ENCODE results near the gene GABBR2. TPM values are rescaled to one million over a fixed set of nuclear protein-coding genes. Genes with fewer than 3 reads are reported as not detected.
A peak's percentile ranks its signal among the peaks of the same experiment; 100 is the strongest.

Gene GABBR2
- total RNA-seq, 1 experiment from 2014 or later: 1.5 TPM

DNA sequence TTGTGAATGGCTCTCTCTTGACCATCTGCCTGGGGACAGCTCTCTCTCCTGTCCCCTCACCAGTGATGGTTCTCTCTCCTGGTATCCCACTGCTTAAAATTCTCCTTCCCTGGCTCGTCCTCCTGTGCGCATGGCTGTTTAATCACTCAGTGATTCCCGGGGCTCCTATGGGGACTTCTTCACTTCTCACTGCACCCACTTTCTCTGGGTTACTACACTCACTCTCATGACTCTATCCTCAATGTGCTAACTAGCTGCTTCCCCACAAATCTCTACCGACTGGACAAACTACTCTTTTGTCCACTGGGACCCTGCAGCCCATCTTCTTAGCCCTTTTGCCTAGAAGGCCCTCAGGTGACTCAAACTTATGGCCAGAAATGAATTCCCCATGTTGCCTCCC lies 364.2 kb downstream of the GABBR2 start:
- no peak for DNase-seq (ENCODE audit: low read depth)

DNA sequence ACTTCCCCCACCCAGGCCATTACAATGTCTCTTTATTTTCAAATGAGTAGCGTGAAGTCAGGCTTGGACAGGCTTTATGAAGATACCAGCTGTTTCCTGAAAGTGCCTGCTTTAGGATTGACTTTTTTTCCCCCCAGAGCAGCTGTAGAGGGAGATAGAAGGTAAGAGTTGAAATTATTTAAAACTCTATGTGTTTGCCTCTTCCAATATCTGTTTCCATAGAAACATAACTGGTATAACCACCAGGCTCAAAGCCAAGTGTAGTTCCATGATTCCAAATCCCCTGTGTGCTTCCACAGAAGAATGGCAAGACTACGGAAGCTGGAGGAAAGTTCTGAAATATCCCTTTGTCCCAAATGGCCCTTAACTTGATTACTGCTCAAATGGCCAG lies 365.9 kb downstream of the GABBR2 start:
- no peak for DNase-seq (ENCODE audit: low read depth)

DNA sequence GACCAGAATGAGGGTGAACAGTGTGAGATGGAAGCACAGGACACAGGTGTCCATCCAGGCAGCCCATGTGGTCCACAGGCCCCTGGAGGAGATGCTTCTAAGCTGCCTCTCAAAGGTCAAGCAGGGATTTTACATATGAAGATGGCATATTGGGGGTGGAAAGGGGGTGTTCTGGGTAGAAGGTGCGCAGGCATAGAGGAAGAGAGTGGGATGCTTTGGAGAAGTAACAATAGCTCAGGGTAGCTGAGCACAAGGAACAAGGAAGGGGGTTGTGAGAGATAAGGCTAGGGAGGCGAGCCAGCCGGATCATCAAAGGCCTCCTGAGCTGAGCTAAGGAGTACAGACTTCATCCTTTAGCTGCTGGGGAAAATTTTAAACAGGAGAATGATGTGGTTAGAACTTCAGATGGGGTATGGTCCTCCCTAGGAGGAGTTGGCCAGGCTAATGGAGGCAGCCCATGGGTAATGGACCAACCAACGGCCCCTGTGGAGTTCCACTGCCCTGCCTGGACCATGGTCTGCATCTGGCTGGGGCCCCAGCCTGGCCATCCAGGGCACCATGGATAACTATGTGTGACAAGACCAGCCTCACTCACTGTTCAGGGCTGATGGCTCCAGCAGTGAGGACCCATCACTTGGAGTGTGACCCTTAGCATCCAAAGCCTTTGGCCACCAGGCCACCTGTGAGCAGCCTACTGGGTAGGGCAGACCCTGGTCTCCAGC lies 366.5 kb downstream of the GABBR2 start:
- DNase-seq (ENCODE audit: low read depth): no peak

DNA sequence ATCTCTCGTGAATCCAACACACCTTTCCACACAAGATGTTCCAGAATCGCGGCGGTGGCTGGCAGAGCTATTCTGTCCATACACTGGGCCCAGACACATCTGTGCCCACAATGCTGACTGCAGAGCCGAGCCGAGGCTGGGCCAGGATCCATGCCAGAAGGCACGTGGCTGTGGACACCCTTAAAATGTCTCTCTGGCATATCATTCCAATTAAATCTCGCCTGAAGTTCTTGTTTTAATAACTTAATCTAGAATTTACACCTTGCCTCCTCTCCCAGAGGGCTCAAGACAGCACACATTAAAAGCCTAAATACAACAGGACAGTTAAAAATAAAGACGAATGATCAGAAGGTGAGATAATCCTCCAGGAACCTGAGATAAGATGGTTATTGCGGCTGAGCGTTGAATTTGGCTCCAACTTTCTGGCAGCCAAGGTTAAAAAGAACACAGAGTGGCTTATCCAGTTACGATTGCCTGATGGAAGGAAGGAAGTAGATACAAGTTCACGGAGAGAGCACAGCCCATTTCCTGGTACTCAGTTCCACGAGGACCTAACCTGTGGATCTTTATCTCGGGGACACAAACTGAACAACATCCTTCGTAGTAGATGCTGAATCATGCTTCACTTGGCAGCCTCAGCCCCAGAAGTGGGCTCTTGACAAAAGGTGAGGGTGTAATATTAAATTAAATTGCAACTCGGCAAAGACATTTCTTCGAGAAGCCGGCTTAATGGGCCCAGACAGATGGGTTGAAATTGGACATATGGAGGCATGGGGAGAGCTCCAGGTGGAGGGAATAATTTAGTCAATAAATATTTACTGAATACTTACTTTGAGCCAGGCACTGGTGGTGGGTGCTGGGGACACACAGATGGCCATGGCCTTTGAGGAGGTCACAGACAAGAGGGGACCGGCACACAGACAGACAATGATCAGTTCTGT lies 367.3 kb downstream of the GABBR2 start:
- DNase-seq (ENCODE audit: low read depth): no peak

DNA sequence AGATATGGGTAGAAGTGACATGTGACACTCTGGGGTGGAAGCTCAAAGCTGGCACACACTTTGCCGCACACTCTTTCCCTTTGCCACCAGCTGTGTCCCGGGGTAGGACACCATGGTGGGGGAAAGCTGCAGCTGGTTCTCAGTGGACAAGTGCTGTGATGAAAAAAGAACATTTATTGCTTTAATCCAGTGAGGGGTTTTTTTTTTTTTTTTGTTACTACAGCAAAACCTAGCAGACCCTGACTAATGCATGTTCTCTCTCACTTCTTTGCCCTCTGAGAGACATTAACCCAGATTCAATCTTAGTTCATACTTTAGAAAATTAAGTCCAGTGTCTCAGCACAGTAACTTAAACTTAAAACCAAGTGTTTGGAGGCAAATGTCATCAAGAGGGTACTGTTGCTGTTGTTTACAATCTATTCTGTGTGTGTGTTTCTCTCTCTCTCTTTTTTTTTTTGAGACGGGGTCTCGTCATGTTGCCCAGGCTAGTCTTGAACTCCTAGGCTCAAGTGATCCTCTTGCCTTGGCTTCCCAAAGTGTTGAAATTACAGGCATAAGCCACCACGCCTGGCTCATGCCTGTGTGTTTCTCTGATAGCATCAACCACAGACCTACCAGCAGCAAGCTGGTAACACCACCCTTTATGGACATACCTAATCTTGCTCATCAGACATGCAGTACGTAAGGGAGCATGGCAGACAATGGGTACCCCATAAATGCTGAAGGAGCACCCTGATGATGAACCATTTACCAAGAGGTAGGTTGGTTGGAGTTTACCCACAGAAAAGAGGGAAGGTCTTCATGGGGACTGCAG lies 368.5 kb downstream of the GABBR2 start:
- no peak for DNase-seq (ENCODE audit: low read depth)

DNA sequence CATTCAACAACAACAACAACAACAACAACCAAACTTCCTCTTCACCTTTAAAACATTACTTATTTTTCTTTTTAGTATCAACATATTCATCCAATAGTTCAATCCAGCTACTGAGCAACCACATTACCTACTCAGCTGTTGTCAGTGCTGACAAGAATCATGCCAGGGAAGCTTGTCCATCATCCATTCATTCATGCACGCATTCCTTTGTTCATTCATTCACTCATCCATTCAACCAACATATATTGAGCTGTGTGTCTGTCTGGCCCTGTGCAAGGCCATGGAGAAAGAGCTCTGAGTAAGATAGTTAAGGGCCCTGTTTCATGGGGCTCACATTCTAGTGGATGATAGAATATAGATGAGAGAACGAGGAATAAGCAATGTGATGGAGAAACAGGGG lies 373.1 kb downstream of the GABBR2 start:
- no peak for DNase-seq (ENCODE audit: low read depth)

DNA sequence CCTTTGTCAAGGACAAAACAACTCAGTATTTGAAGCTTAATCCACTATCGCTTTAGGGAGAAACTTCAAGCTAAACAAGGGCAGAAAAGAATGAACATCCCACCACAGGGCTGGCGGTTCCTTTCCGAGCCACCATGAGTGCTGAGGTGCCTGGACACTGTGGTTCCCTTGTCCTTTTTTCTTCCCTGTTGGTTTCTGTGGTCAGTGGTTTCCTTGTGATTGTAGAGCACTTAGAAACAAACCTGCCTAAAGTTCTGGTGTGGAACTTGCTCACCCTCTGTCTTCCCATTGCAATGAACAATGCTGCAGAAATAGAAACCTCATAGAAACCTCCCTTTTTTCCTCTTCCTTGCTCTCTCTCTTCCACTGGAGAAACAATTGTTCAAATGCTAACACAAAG lies 373.9 kb downstream of the GABBR2 start:
- DNase-seq (ENCODE audit: low read depth): no peak

DNA sequence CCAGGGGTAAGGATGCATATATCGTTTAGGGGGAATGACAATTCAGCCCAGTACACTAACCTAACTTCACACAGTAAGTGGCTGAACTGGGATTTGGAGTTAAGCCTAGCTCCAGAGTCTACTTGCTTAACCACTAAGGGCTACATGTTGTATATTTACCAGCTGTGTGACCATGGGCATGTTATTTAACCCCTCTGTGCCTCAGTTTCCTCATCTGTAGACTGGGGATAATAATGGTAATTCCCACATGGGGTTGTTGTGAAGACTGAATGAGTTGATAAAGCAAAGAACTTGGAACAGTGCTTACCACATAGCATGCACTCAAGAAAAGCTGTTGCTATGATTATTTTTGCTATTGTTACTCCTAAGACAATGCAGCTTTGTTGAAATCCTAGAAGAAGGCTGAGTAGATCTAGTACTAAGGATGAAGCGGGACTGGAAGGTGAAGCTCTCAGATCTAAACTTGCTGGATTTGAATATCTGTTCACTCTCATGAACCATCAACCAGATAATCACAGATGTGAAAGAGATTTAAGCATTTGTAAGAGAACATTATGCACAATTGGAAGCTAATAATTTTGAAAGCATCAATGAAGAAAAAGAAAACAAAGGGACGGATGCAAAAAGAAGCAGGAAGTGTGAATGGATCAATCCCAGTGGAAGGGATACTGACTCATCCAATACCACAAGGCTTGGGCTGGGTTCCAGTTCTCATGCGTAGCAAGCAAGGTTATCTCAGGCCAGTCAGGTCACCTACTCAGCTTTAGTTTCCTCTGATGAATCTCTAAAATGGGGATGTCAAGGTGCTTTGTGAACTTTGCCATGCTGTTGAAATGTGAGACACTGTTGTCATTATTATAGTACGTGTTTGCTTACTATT lies 374.8 kb downstream of the GABBR2 start:
- DNase-seq (ENCODE audit: low read depth): peak; percentile 90

DNA sequence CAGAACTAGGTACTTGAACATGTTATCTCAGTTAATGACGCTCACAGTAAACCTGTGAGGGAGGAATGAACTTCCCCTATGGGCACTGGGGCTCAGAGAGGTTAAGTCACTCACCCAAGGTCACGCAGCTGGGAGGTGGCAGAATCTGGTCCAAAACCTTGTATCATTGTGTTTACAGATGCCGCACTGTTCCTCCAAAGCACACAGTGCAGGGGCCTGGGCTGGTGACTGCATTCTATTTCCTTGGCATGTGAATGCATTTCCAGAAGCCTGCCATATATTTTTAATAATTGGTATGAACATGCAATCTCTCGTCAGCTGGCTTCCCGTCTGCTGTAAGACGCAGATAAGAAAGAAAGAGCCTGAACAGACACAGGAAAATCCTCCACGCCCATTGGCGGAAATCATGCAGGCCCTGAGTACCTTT lies 376.3 kb downstream of the GABBR2 start:
- DNase-seq (ENCODE audit: low read depth): no peak

DNA sequence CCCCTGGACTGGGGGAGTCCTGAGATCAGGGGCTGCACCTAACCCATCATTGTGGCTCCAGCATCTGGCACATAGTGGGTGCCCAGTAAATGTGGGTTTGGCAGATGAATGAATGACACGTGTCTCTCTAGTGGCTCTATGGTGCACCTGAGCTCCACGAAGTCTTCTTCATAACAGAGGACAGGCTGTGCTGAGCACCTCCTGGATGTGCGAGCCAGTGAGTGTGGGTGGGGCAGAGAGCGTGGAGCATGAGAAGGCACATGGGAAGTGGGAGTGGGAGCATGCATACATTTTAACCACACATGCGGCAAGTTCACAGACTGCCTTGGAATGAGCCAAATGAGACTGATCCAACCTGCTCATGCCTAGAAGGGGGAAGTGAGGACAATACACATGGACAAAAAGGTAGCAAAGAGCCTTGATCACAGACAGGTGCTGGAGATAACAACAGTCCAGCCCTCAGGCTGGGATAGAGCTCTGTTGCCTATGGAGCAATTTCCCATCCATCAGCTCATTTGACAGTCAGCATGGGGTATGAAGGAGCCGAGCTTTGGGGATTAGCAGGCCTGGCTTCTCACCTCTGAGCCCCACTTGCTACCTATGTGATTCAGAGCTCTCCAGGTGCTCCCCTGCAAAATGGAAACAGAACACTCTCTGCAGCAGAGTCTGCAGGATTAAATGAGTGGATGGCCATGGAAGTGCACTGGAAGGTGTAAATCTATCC lies 377.0 kb downstream of the GABBR2 start:
- DNase-seq (ENCODE audit: low read depth): no peak

DNA sequence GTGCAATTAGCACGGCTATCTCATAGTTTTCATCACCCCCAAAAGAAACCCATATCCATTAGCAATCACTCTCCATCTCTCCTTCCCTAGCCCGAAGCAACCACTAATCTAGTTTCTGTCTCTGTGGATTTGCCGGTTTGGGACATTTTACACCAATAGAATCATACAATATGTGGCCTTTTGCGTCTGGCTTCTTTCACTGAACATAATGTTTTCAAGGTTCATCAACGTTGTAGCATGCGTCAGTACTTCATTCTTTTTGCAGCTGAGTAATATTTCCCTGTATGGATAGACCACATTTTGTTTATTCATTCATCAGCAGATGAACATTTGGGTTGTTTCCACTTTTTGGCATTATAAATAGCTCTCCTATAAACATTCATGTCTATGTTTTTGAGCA lies 377.9 kb downstream of the GABBR2 start:
- no peak for DNase-seq (ENCODE audit: low read depth)

DNA sequence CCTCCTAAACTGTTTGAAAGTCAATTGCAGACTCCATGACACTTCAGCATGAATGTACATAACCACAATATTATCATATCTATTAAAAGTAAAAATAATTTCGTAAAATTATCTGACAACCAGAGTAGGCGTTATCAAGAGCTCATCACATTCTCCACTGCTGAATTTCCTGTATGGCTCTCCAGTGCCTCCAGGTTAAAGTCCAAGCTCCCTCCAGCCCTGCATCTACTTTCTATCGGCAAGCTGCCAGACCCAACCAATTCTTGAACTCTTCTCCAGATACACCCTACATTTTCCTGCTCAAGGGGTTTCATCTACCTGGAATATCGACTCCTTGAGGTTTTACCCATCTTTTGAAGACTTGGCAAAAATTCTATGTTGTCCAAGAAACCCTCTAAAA lies 378.8 kb downstream of the GABBR2 start:
- DNase-seq (ENCODE audit: low read depth): no peak

DNA sequence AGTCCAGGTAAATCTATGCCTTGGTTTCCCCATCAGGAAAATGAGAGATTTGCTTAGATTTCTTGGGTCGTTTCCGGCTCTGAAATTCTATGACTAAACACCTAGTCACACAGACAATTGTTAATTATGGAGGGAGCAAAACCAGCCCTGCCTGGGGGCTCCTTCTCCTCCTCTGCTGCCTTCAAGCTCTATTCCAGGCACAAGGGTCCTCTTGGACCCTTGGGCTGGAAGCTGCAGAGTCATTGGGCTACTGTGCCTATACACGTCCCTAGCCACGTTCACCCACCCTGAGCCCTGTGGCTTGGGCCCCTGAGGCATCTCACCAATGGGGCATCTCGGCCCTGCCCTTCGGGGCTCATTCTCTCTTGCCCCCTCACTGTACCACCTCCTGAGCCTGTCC lies 379.5 kb downstream of the GABBR2 start:
- no peak for DNase-seq (ENCODE audit: low read depth)

DNA sequence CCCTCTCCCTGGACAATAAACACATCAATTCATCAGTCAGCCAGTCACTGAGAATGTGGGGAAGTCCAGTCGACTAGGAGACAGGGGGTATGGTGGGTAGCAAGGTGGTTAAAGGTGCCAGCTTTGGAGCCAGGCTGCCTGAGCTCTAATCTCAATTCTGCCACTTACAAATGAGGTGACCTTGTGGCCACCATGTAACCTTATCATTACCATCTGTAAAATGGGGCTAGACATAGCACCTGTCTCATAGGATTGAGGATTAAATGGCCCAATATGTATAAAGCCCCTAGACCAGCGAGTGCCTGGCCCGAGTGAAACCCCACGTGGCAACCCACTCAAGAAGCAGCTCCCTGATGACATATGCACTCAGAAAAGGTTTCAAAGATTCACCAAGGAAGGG lies 380.0 kb downstream of the GABBR2 start:
- no peak for DNase-seq (ENCODE audit: low read depth)

DNA sequence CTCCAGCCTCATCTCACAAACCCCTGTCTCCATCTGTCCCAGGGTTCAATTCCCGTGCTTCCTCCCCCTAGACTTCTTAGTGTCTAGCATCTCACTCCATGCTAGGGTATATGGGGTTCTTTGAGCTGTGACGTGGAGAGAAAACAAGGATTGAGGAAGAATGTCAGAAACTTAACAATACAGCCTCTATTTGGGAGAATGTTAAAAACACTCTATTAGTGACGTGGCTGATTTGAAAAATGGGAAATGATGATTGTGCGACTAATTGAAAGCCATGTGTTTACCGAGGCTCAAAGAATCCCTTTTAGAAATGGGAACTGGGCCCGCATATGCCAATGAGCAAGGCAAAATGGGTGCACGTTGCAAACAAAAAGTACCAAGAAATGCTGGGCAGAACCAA lies 380.6 kb downstream of the GABBR2 start:
- no peak for DNase-seq (ENCODE audit: low read depth)

DNA sequence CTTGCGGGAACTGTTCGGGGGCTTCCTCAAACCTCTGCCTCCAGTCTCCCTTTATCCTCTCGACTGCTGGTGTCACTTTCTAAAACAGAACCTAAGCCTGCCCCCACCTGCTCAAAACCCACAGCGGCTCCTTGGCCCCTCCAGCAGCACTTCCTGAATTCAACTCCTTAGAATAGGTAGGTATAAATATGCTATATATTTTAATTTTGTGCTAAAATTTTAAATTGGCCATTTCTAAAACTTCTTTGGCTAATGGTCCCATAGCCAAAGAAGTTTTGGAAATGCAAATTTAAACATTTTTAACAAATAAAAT lies 381.5 kb downstream of the GABBR2 start:
- no peak for DNase-seq (ENCODE audit: low read depth)

DNA sequence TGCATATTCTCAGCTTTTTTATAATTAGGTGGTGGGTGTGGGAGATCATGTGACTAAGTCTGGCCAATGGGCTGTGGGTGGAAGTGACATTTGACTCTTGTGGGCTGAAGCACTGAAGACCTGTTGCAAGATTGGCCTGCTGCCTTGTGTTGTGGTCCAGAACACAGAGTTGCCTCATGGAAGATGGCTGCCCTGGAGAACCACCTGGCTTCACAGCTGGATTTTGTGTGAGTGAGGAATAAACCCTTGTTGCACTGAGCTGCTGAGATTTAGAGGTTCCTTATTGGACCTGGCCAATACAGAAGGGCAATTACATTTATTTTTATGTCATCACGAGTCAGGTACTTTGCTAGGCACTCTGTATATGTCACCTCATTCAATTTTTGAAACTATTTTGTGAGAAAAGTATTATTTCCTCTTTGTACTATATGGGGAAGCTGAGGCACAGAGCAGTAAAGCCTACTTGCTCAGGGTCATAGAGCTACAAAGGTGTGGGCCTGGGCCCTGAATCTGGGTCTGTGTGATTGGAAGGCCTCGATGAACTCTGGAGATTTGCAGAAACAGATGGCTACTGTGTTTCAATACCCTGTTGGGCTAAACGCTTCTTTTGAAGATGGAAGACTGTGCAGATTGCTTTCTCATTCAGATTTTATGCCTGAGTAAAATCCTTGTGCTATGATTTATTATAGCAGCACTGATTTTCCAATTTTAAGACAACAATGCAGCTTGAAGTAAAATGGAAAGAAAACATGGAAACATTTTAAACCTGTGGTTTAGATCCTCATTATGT lies 382.1 kb downstream of the GABBR2 start:
- peak; percentile 37 for DNase-seq (ENCODE audit: low read depth)

DNA sequence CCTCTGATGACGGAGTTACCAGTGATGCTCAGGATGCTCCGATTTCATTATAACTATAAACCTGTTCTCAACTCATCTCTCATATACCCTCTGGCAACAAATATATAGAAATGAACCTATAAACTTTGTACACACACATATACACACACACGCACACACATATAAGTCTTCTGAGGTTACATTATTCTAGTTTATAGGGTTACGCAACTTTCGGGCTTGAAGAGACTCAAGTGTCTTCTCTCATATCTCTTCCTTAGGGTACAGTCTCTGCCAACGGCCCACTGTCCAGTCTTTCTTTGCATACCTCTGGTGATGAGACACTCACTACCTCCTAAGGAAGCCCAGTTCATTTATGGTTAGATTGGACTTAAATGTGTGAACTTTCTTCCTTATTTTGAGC lies 383.9 kb downstream of the GABBR2 start:
- DNase-seq (ENCODE audit: low read depth): no peak

DNA sequence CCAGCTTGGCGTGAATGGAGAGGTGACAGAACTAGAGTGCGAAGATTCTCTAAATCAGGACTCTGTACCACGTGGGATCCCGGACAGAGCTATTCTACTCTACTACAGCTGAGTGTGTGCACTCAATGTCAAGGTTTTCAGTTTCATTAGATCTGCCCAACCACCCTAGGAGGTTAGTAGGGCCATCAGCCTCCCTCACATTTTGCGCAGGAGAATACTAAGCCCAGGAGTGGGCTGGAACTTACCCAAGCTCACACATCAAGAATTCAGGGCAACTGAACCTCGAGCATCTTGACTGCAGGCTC lies 385.0 kb downstream of the GABBR2 start:
- DNase-seq (ENCODE audit: low read depth): no peak

All from Daoy (cell line).